ENCODE data around the gene SLC31A2.

DNA sequence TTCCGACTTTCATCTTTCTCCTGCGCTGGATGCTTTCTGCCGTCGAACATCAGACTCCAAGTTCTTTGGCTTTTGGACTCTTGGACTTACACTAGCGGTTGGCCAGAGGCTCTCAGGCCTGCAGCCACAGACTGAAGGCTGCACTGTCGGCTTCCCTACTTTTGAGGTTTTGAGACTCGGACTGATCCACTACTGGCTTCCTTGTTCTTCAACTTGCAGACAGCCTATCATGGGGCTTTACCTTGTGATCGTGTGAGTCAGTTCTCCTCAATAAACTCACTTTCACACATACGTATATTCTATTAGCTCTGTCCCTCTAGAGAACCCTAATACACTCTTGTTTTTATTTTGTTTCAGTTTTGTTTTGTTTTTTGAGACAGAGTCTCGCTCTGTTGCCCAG, 60.0 kb downstream of the SLC31A2 start:
- TF ChIP-seq, protein P1, sequence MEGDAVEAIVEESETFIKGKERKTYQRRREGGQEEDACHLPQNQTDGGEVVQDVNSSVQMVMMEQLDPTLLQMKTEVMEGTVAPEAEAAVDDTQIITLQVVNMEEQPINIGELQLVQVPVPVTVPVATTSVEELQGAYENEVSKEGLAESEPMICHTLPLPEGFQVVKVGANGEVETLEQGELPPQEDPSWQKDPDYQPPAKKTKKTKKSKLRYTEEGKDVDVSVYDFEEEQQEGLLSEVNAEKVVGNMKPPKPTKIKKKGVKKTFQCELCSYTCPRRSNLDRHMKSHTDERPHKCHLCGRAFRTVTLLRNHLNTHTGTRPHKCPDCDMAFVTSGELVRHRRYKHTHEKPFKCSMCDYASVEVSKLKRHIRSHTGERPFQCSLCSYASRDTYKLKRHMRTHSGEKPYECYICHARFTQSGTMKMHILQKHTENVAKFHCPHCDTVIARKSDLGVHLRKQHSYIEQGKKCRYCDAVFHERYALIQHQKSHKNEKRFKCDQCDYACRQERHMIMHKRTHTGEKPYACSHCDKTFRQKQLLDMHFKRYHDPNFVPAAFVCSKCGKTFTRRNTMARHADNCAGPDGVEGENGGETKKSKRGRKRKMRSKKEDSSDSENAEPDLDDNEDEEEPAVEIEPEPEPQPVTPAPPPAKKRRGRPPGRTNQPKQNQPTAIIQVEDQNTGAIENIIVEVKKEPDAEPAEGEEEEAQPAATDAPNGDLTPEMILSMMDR (IDR thresholded peaks at IDR 0.05), result no peak
- TF ChIP-seq POLR2A (IDR thresholded peaks at IDR 0.05), result no peak
